Measurements from ENCODE around the gene TNFAIP3.
"Not testable (repeated sequence)": the region's sequence is repeated elsewhere in the genome, so short reads cannot be mapped to it uniquely, and the experiment has no call there.

DNA sequence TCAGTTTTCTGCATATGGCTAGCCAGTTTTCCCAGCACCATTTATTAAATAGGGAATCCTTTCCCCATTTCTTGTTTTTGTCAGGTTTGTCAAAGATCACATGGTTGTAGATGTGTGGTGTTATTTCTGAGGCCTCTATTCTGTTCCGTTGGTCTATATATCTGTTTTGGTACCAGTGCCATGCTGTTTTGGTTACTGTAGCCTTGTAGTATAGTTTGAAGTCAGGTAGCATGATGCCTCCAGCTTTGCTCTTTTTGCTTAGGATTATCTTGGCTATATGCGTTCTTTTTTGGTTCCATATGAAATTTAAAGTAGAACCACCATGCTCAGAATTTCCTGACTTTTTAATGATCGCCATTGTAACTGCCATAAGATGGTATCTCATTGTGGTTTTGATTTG lies 19.2 kb downstream of the TNFAIP3 start:
- TF ChIP-seq, protein P1, sequence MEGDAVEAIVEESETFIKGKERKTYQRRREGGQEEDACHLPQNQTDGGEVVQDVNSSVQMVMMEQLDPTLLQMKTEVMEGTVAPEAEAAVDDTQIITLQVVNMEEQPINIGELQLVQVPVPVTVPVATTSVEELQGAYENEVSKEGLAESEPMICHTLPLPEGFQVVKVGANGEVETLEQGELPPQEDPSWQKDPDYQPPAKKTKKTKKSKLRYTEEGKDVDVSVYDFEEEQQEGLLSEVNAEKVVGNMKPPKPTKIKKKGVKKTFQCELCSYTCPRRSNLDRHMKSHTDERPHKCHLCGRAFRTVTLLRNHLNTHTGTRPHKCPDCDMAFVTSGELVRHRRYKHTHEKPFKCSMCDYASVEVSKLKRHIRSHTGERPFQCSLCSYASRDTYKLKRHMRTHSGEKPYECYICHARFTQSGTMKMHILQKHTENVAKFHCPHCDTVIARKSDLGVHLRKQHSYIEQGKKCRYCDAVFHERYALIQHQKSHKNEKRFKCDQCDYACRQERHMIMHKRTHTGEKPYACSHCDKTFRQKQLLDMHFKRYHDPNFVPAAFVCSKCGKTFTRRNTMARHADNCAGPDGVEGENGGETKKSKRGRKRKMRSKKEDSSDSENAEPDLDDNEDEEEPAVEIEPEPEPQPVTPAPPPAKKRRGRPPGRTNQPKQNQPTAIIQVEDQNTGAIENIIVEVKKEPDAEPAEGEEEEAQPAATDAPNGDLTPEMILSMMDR (IDR thresholded peaks at IDR 0.05) = not testable (repeated sequence)
- TF ChIP-seq POLR2A (IDR thresholded peaks at IDR 0.05) = not testable (repeated sequence)

Data from lower leg skin (tissue), 3 donors.